ENCODE data around the gene CACNA2D2. TPM values are rescaled to one million over a fixed set of nuclear protein-coding genes. Genes with fewer than 3 reads are reported as not detected.

Gene CACNA2D2
- polyA plus RNA-seq, 1 of the 3 experiments (the other 2 are of a cell fraction), result 1.1 TPM

DNA sequence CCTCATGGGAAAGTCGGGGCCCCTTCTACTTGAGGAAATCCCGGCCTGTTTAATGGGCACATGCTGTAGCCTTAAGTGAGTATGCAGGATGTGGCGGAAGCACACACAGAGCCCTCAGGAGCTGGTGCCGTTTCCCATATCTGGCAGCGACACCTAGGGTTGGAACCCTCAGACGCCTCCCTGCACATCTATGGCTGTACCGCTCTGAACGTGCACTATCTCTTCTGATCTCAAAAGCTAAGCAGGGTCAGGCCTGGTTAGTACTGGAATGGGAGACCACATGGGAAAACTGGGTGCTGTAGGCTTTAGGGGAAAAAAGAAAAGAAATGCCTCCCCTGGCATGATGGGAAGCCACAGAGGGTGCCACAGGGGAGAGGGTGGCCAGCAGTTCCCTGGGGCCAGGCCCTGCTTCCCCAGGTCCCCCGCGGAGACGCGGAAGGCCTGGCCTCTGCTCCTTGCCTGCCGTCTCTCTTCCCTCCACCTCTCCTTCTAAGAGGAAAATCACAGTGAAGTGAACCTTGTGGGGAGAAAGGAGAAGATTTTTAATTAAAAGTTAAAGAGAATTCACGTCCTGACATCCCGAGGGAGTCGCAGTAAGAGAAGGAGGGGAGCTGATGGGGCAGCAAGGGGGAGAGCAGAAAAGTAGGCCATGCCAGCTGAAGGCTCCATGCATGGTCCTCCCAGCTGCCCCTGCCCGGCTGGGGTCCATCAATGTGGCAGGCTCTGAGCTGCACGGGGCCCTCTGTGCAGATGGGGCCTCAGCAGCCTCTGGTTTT, 83.7 kb downstream of the CACNA2D2 start:
- no peaks in the 10 kb centered on the region for H3K9me3 ChIP-seq
- 76% methylated on average over 18 of the region's 18 CpGs for WGBS (ENCODE audit: low lambda C conversion rate)

GRCh38 chr3:50418850-50419249, 84.6 kb downstream of the CACNA2D2 start:
- no peak for DNase-seq
- Histone ChIP-seq H3K27me3 (ENCODE audit: insufficient read depth) (no peaks in the 10 kb centered on the region), H2AFZ (ENCODE audit: low read depth) (no peak overlapping the region), H3K9me2 (no peaks in the 10 kb centered on the region), H3F3A (replicated peaks; ENCODE audit: insufficient read depth) (no peaks in the 10 kb centered on the region), H3K36me3 (replicated peaks in 1 of 2; ENCODE audit: control insufficient read depth in 1 of 2, insufficient read depth in 2 of 2, low read length in 1 of 2) (no peaks in the 10 kb centered on the region), H3K9me3 (no peaks in the 10 kb centered on the region), H4K20me1 (ENCODE audit: insufficient read depth) (no peaks in the 10 kb centered on the region), H3K79me2 (ENCODE audit: insufficient read depth) (no peaks in the 10 kb centered on the region), H3K4me2 (no peak overlapping the region), H3K4me1 (ENCODE audit: control insufficient read depth in 1 of 2, insufficient read depth in 2 of 2, low read depth in 1 of 2, low read length in 1 of 2) (peaks cover 0 to 78% of the 10 kb centered on the region in 2 experiments; a peak in 1 of 4 replicates), H3K4me3 (ENCODE audit: low read depth in 2 of 2, low read length in 1 of 2) (no peak overlapping the region), H3K9ac (no peak overlapping the region), H3K27ac (ENCODE audit: low read depth in 2 of 2, low read length in 1 of 2) (peak overlapping the region in 1 of 2 experiments; percentile 43; a peak in 1 of 4 replicates)
- ChIA-PET POLR2A (interaction anchor here (1.3 kb wide), 1 partner anchor 28 kb away, joined by 5 read pairs; no protein-coding TSS in a partner anchor), CTCF (interaction anchor here (1.0 to 1.7 kb wide), 6 partner anchors 8 to 124 kb away, joined by 3 to 6 read pairs (median 4); no protein-coding TSS in a partner anchor)
- no peak for TF ChIP-seq TAF1 (IDR thresholded peaks at IDR 0.05; ENCODE audit: borderline replicate concordance, low read depth, low read length)
- TF ChIP-seq GABPA (IDR thresholded peaks at IDR 0.05; ENCODE audit: low read depth), result no peak
- TF ChIP-seq NFIC (IDR thresholded peaks at IDR 0.05; ENCODE audit: borderline replicate concordance), result no peak
- TF ChIP-seq MAX (IDR thresholded peaks at IDR 0.05; ENCODE audit: low read depth), result no peak
- no peak for TF ChIP-seq ZBTB33 (IDR thresholded peaks at IDR 0.05; ENCODE audit: borderline replicate concordance, low read depth)
- no peak for TF ChIP-seq RFX5 (IDR thresholded peaks at IDR 0.05; ENCODE audit: low read length)
- no peak for TF ChIP-seq GATA2 (CRISPR knock-in tag; IDR thresholded peaks at IDR 0.05)
- no peak for TF ChIP-seq NRF1 (IDR thresholded peaks at IDR 0.05; ENCODE audit: low read depth, low read length)
- no peak for TF ChIP-seq EP300 (IDR thresholded peaks at IDR 0.05; ENCODE audit: borderline replicate concordance in 1 of 2, low read depth in 1 of 2, low read length in 1 of 2)
- TF ChIP-seq ELF1 (IDR thresholded peaks at IDR 0.05), result no peak
- TF ChIP-seq FOXM1 (IDR thresholded peaks at IDR 0.05; ENCODE audit: low read depth), result no peak
- TF ChIP-seq EZH2phosphoT487 (IDR thresholded peaks at IDR 0.05; ENCODE audit: borderline replicate concordance, low read depth), result no peak
- no peak for TF ChIP-seq TCF12 (IDR thresholded peaks at IDR 0.05)
- no peak for TF ChIP-seq IRF3 (IDR thresholded peaks at IDR 0.05; ENCODE audit: low read depth, low read length)
- TF ChIP-seq RAD21 (IDR thresholded peaks at IDR 0.05; ENCODE audit: low read length), result no peak
- no peak for TF ChIP-seq TEAD4 (IDR thresholded peaks at IDR 0.05; ENCODE audit: borderline replicate concordance, insufficient read depth)
- WGBS (ENCODE audit: low lambda C conversion rate), result 95% methylated on average over 4 of the region's 4 CpGs

More for the DNA sequence above, 83.7 kb downstream of the CACNA2D2 start:
- ChIA-PET CTCF (interaction anchor here (0.7 to 1.7 kb wide), 10 partner anchors 7 to 123 kb away, joined by 3 to 6 read pairs (median 3); no protein-coding TSS in a partner anchor), POLR2A (interaction anchor here (1.3 kb wide), 1 partner anchor 29 kb away, joined by 5 read pairs; no protein-coding TSS in a partner anchor)
- no peak for TF ChIP-seq TEAD4 (IDR thresholded peaks at IDR 0.05; ENCODE audit: borderline replicate concordance, insufficient read depth)
- TF ChIP-seq GATA2 (CRISPR knock-in tag; IDR thresholded peaks at IDR 0.05), result peak; percentile 46; the same call in 1 of the 2 replicates
- no peak overlapping the region for H3K4me3 ChIP-seq (ENCODE audit: low read depth in 2 of 2, low read length in 1 of 2)
- no peaks in the 10 kb centered on the region for H3F3A ChIP-seq (replicated peaks; ENCODE audit: insufficient read depth)
- H3K36me3 ChIP-seq (replicated peaks in 1 of 2; ENCODE audit: control insufficient read depth in 1 of 2, insufficient read depth in 2 of 2, low read length in 1 of 2), result no peaks in the 10 kb centered on the region
- H3K27ac ChIP-seq (ENCODE audit: low read depth in 2 of 2, low read length in 1 of 2), result peak overlapping the region in 1 of 2 experiments; percentile 45; a peak in 1 of 4 replicates
- H3K79me2 ChIP-seq (ENCODE audit: insufficient read depth), result no peaks in the 10 kb centered on the region
- no peak overlapping the region for H3K4me2 ChIP-seq
- no peaks in the 10 kb centered on the region for H3K9me2 ChIP-seq
- no peaks in the 10 kb centered on the region for H4K20me1 ChIP-seq (ENCODE audit: insufficient read depth)
- DNase-seq, result no peak
- no peak overlapping the region for H3K9ac ChIP-seq
- H3K4me1 ChIP-seq (ENCODE audit: control insufficient read depth in 1 of 2, insufficient read depth in 2 of 2, low read depth in 1 of 2, low read length in 1 of 2), result peaks cover 0 to 81% of the 10 kb centered on the region in 2 experiments; a peak in 1 of 4 replicates
- H3K27me3 ChIP-seq (ENCODE audit: insufficient read depth), result no peaks in the 10 kb centered on the region
- H2AFZ ChIP-seq (ENCODE audit: low read depth), result no peak overlapping the region

Measured in SK-N-SH (cell line).